Panc1 (cell line): ENCODE data around the gene CCDC40. TPM values are rescaled to one million over a fixed set of nuclear protein-coding genes. Genes with fewer than 3 reads are reported as not detected.

Experiments
- ATAC-seq: fragments of 200-7000 bp; cut with Tn5 transposase; 2 replicates; pipeline ENCODE4 v1.9.1; 2020; ENCODE audit warnings: mild to moderate bottlenecking, moderate library complexity
- BruUV-seq: library from RNA; stranded (reverse); fragments of 400-500 nt; replicated peaks from 2 replicates; lab custom pipeline; 2021; lab: Mats Ljungman, UMichigan
- CTCF ChIA-PET: fragments of 300-600 bp; sonication (Branson Sonifier 250); formaldehyde crosslinking; loops from one replicate; lab custom pipeline; 2022; ENCODE audit warnings: antibody characterized with exemption; lab: Charles Lee
- POLR2A ChIA-PET: fragments of 300-600 bp; sonication (Branson Sonifier 250); formaldehyde crosslinking; loops from one replicate; lab custom pipeline; 2022; ENCODE audit warnings: antibody characterized with exemption; lab: Charles Lee
- DNase-seq: peaks from one replicate; pipeline ENCODE4 v3.0.0-alpha.2; 2010; ENCODE audit warnings: low read depth, low spot score
- H3K27ac ChIP-seq: 2 replicates; pipeline ENCODE4 v1.5.1; 2011; ENCODE audit warnings: mild to moderate bottlenecking, low read length, inconsistent platforms
- H3K27me3 ChIP-seq: fragments of 200-500 bp; sonication (Bioruptor generic); 2 replicates; pipeline ENCODE4 v1.6.0; 2014; ENCODE audit warnings: low read length, inconsistent platforms; ENCODE audit not compliant: control insufficient read depth, insufficient read depth
- H3K36me3 ChIP-seq: fragments of 200-500 bp; sonication (Bioruptor generic); 2 replicates; pipeline ENCODE4 v1.5.1; 2014; ENCODE audit warnings: inconsistent platforms, mild to moderate bottlenecking, low read length, moderate library complexity; ENCODE audit not compliant: control insufficient read depth, insufficient read depth
- H3K4me1 ChIP-seq: 2 replicates; pipeline ENCODE4 v1.5.1; 2011; ENCODE audit warnings: inconsistent platforms, mild to moderate bottlenecking, low read length, moderate library complexity; ENCODE audit not compliant: control insufficient read depth, insufficient read depth
- H3K4me3 ChIP-seq, 2 experiments: 2 replicates each; pipeline ENCODE4 v1.5.1; 2011 to 2012; ENCODE audit warnings: low read depth in 2 of 2, low read length in 2 of 2, mild to moderate bottlenecking in 2 of 2, inconsistent platforms in 1 of 2, moderate library complexity in 1 of 2
- H3K9me3 ChIP-seq: fragments of 200-500 bp; sonication (Bioruptor generic); 2 replicates; pipeline ENCODE4 v1.5.1; 2014; ENCODE audit warnings: low read depth, mild to moderate bottlenecking, inconsistent platforms, low read length, moderate library complexity; ENCODE audit not compliant: control insufficient read depth, insufficient read depth
- POLR2AphosphoS5 ChIP-seq: IDR thresholded peaks from 2 replicates; pipeline ENCODE4 v1.6.1; 2012; ENCODE audit warnings: mild to moderate bottlenecking, low read depth, low read length, moderate library complexity
- SIN3A ChIP-seq: IDR thresholded peaks from 2 replicates; pipeline ENCODE4 v1.6.1; 2012; ENCODE audit warnings: low read depth, mild to moderate bottlenecking, low read length, moderate library complexity, borderline replicate concordance; ENCODE audit not compliant: insufficient read depth
- TCF7L2 ChIP-seq: IDR thresholded peaks from 2 replicates; pipeline ENCODE4 v1.6.1; 2011; ENCODE audit warnings: mild to moderate bottlenecking, low read depth, low read length, inconsistent platforms
- in situ Hi-C: cut with HindIII; loops from 2 replicates; pipeline ENCODE4 v1.10.0; 2016; ENCODE audit warnings: low sequenced_read_pairs, low pct_unique_long_range_greater_than_20kb
- intact Hi-C: fragments of 100-400 bp; cut with micrococcal nuclease; formaldehyde crosslinking; loops from one replicate; pipeline ENCODE4 v1.10.0; 2022; ENCODE audit not compliant: unreplicated experiment
- total RNA-seq: library from RNA; stranded (reverse); gene quantifications from one replicate; pipeline ENCODE4 v1.2.1, GENCODE V29; 2021; ENCODE audit not compliant: unreplicated experiment
- TF ChIP-seq, protein P1 (sequence below), 2 experiments: IDR thresholded peaks; 2 replicates each; pipeline ENCODE4 v1.6.1; 2011 to 2012; ENCODE audit warnings: low read depth in 2 of 2, control low read depth in 1 of 2, low read length in 1 of 2, mild to moderate bottlenecking in 1 of 2, moderate library complexity in 1 of 2; ENCODE audit not compliant: insufficient read depth in 1 of 2
- TF ChIP-seq, protein P2 (sequence below): fragments of 450-650 bp; IDR thresholded peaks from 2 replicates; pipeline ENCODE4 v1.5.1; 2017; ENCODE audit warnings: mild to moderate bottlenecking

Gene CCDC40
- total RNA-seq, 1 experiment from 2014 or later, result 18.0 TPM

DNA sequence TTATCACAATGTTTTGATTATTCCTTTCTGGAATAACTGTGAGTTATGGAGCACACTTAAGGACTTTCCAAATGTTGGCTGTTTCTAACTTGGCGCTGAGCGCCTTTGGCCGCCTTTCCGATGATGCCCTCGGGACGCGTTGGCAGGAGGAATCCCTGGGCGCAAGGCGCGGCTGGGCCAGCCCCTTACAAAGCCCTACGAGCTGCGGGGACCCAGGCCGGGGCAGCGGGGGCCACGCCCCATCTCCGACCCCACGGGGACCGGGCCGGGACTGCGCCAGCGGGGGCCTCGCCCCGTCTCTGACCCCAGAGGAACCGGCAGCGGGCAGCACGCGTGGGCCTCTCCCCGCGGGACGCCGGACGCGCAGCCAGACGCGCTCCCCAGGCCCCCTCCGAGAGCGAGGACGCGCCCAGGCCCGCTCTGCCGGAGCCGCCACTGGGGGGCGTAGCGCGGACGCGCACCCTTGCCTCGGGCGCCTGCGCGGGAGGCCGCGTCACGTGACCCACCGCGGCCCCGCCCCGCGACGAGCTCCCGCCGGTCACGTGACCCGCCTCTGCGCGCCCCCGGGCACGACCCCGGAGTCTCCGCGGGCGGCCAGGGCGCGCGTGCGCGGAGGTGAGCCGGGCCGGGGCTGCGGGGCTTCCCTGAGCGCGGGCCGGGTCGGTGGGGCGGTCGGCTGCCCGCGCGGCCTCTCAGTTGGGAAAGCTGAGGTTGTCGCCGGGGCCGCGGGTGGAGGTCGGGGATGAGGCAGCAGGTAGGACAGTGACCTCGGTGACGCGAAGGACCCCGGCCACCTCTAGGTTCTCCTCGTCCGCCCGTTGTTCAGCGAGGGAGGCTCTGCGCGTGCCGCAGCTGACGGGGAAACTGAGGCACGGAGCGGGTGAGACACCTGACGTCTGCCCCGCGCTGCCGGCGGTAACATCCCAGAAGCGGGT is 64.8 kb downstream of the CCDC40 start, which contains the start of gene GAA:
TSS of gene GAA (plus strand) at position 571 of the 935 bp plus-strand sequence. CDS start 3,006 bp downstream, outside the sequence.
- intact Hi-C loops (no loop called here), in situ Hi-C loops (no loop called here)
- ChIA-PET POLR2A (interaction anchor here (0.5 to 0.6 kb wide), 2 partner anchors 66 to 427 kb away, joined by 3 to 4 read pairs; no protein-coding TSS in a partner anchor), CTCF (interaction anchor here (0.5 to 1.1 kb wide), 12 partner anchors 9 to 274 kb away, joined by 3 to 6 read pairs (median 4); no protein-coding TSS in a partner anchor)
- H3K9me3 ChIP-seq, result no peaks in the 10 kb centered on the region
- peak within 1 kb of the TSS; percentile 88 for H3K27ac ChIP-seq
- no peaks in the 10 kb centered on the region; the same call in 1 of the 2 replicates for H3K36me3 ChIP-seq
- BruUV-seq, result no TSS peak
- DNase-seq (no peak), ATAC-seq (peak; percentile 91)
- H3K27me3 ChIP-seq, result no peaks in the 10 kb centered on the region
- TF ChIP-seq, protein P1, sequence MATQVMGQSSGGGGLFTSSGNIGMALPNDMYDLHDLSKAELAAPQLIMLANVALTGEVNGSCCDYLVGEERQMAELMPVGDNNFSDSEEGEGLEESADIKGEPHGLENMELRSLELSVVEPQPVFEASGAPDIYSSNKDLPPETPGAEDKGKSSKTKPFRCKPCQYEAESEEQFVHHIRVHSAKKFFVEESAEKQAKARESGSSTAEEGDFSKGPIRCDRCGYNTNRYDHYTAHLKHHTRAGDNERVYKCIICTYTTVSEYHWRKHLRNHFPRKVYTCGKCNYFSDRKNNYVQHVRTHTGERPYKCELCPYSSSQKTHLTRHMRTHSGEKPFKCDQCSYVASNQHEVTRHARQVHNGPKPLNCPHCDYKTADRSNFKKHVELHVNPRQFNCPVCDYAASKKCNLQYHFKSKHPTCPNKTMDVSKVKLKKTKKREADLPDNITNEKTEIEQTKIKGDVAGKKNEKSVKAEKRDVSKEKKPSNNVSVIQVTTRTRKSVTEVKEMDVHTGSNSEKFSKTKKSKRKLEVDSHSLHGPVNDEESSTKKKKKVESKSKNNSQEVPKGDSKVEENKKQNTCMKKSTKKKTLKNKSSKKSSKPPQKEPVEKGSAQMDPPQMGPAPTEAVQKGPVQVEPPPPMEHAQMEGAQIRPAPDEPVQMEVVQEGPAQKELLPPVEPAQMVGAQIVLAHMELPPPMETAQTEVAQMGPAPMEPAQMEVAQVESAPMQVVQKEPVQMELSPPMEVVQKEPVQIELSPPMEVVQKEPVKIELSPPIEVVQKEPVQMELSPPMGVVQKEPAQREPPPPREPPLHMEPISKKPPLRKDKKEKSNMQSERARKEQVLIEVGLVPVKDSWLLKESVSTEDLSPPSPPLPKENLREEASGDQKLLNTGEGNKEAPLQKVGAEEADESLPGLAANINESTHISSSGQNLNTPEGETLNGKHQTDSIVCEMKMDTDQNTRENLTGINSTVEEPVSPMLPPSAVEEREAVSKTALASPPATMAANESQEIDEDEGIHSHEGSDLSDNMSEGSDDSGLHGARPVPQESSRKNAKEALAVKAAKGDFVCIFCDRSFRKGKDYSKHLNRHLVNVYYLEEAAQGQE (IDR thresholded peaks at IDR 0.05; ENCODE audit: insufficient read depth in 1 of 2, low read depth in 2 of 2, low read length in 1 of 2), result no peak
- TF ChIP-seq SIN3A, result peak; percentile 84; the same call in 1 of the 2 replicates
- TF ChIP-seq TCF7L2, result no peak
- peak; percentile 66 for TF ChIP-seq POLR2AphosphoS5
- TF ChIP-seq, protein P2, sequence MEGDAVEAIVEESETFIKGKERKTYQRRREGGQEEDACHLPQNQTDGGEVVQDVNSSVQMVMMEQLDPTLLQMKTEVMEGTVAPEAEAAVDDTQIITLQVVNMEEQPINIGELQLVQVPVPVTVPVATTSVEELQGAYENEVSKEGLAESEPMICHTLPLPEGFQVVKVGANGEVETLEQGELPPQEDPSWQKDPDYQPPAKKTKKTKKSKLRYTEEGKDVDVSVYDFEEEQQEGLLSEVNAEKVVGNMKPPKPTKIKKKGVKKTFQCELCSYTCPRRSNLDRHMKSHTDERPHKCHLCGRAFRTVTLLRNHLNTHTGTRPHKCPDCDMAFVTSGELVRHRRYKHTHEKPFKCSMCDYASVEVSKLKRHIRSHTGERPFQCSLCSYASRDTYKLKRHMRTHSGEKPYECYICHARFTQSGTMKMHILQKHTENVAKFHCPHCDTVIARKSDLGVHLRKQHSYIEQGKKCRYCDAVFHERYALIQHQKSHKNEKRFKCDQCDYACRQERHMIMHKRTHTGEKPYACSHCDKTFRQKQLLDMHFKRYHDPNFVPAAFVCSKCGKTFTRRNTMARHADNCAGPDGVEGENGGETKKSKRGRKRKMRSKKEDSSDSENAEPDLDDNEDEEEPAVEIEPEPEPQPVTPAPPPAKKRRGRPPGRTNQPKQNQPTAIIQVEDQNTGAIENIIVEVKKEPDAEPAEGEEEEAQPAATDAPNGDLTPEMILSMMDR, result peak; percentile 97
- H3K4me1 ChIP-seq, result peaks cover 11% of the 10 kb centered on the region
- peak within 1 kb of the TSS; percentile 76 to 81 for H3K4me3 ChIP-seq

DNA sequence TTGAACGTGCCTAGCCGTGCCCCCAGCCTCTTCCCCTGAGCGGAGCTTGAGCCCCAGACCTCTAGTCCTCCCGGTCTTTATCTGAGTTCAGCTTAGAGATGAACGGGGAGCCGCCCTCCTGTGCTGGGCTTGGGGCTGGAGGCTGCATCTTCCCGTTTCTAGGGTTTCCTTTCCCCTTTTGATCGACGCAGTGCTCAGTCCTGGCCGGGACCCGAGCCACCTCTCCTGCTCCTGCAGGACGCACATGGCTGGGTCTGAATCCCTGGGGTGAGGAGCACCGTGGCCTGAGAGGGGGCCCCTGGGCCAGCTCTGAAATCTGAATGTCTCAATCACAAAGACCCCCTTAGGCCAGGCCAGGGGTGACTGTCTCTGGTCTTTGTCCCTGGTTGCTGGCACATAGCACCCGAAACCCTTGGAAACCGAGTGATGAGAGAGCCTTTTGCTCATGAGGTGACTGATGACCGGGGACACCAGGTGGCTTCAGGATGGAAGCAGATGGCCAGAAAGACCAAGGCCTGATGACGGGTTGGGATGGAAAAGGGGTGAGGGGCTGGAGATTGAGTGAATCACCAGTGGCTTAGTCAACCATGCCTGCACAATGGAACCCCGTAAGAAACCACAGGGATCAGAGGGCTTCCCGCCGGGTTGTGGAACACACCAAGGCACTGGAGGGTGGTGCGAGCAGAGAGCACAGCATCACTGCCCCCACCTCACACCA is 65.7 kb downstream of the CCDC40 start:
- H3K36me3 ChIP-seq, result no peaks in the 10 kb centered on the region; the same call in 1 of the 2 replicates
- peak; percentile 21 for ATAC-seq
- POLR2A ChIA-PET, result interaction anchor here (0.6 kb wide), 1 partner anchor 65 kb away, joined by 3 read pairs; no protein-coding TSS in a partner anchor
- H3K9me3 ChIP-seq, result no peaks in the 10 kb centered on the region
- CTCF ChIA-PET, result interaction anchor here (0.5 to 1.1 kb wide), 12 partner anchors 8 to 273 kb away, joined by 3 to 6 read pairs (median 4); no protein-coding TSS in a partner anchor
- H3K27ac ChIP-seq, result peak overlapping the region; percentile 81
- peak overlapping the region; percentile 76 to 81 for H3K4me3 ChIP-seq
- H3K4me1 ChIP-seq, result peaks cover 11% of the 10 kb centered on the region
- no peak for TF ChIP-seq SIN3A
- TF ChIP-seq POLR2AphosphoS5, result no peak
- TF ChIP-seq, protein P1 (IDR thresholded peaks at IDR 0.05; ENCODE audit: insufficient read depth in 1 of 2, low read depth in 2 of 2, low read length in 1 of 2), result no peak
- TF ChIP-seq TCF7L2, result no peak
- TF ChIP-seq, protein P2, result no peak
- DNase-seq, result no peak
- H3K27me3 ChIP-seq, result no peaks in the 10 kb centered on the region
- TSS peak; percentile 87 for BruUV-seq
- intact Hi-C loops (no loop called here), in situ Hi-C loops (no loop called here)
